HG03045 (cell line): ENCODE measurements around the gene RRAS2.
A peak's percentile ranks its signal among the peaks of the same experiment; 100 is the strongest.
"Not testable (repeated sequence)": the region's sequence is repeated elsewhere in the genome, so short reads cannot be mapped to it uniquely, and the experiment has no call there.

Source experiments
- ATAC-seq: cut with Tn5 transposase; IDR thresholded peaks from one replicate; pipeline ENCODE4 v1.9.1; 2021; ENCODE audit warnings: mild to moderate bottlenecking, moderate library complexity; ENCODE audit not compliant: unreplicated experiment

The RRAS2 gene

GRCh38 chr11:14259878-14260277 lies 99.1 kb downstream of the RRAS2 start:
- ATAC-seq = no peak

- no peak for ATAC-seq
These were observed 99.7 kb downstream of the RRAS2 start for GRCh38 chr11:14259186-14259784.

- ATAC-seq = no peak
These were observed 100.6 kb downstream of the RRAS2 start for GRCh38 chr11:14258221-14258935.

- no peak for ATAC-seq
These were observed 103.8 kb downstream of the RRAS2 start for GRCh38 chr11:14255238-14255534.

GRCh38 chr11:14254533-14255237 lies 104.3 kb downstream of the RRAS2 start:
- ATAC-seq = no peak

GRCh38 chr11:14253840-14254239 lies 105.1 kb downstream of the RRAS2 start:
- no peak for ATAC-seq

- ATAC-seq = no peak
These were observed 105.6 kb downstream of the RRAS2 start for GRCh38 chr11:14253421-14253820.

- not testable (repeated sequence) for ATAC-seq
These were observed 106.5 kb downstream of the RRAS2 start for GRCh38 chr11:14252501-14252900.

- ATAC-seq = no peak
These were observed 107.2 kb downstream of the RRAS2 start for GRCh38 chr11:14251754-14252153.

- ATAC-seq = no peak
These were observed 109.6 kb downstream of the RRAS2 start for GRCh38 chr11:14249121-14249963.

- no peak for ATAC-seq
These were observed 110.4 kb downstream of the RRAS2 start for GRCh38 chr11:14248580-14248981.

- ATAC-seq = no peak
These were observed 113.5 kb downstream of the RRAS2 start for GRCh38 chr11:14245444-14245843.

- ATAC-seq = no peak
These were observed 114.1 kb downstream of the RRAS2 start for GRCh38 chr11:14244926-14245325.

- no peak for ATAC-seq
These were observed 116.2 kb downstream of the RRAS2 start for GRCh38 chr11:14242733-14243132.

GRCh38 chr11:14242187-14242586 lies 116.8 kb downstream of the RRAS2 start:
- ATAC-seq = no peak

GRCh38 chr11:14240951-14241350 lies 118.0 kb downstream of the RRAS2 start:
- ATAC-seq = no peak

- ATAC-seq = no peak
These were observed 118.8 kb downstream of the RRAS2 start for GRCh38 chr11:14240221-14240620.

GRCh38 chr11:14237444-14237961 lies 121.5 kb downstream of the RRAS2 start:
- peak; percentile 91 for ATAC-seq

GRCh38 chr11:14235701-14236100 lies 123.3 kb downstream of the RRAS2 start:
- ATAC-seq = no peak

- no peak for ATAC-seq
These were observed 124.5 kb downstream of the RRAS2 start for GRCh38 chr11:14234446-14234845.

- no peak for ATAC-seq
These were observed 126.3 kb downstream of the RRAS2 start for GRCh38 chr11:14232652-14233051.
